Tibial nerve (tissue), 4 donors: Measurements from ENCODE around the gene PRKG1.

ENCODE experiments used
- EP300 ChIP-seq, 2 donors: sonication (generic); formaldehyde crosslinking; IDR thresholded peaks; one replicate each; pipeline ENCODE4 v1.6.1; 2017; ENCODE audit warnings: antibody characterized with exemption in 2 of 2, mild to moderate bottlenecking in 1 of 2
- POLR2A ChIP-seq, 2 donors: fragments of 450-650 bp; IDR thresholded peaks; one replicate each; pipeline ENCODE4 v1.6.1; 2017; ENCODE audit warnings: antibody characterized with exemption in 2 of 2, mild to moderate bottlenecking in 2 of 2, moderate library complexity in 2 of 2
- TF ChIP-seq, protein P1 (sequence below), 5 experiments: fragments of 200-600 bp in 3 of 5; fragments of 450-650 bp in 2 of 5; sonication (generic) in 3 of 5; IDR thresholded peaks; one replicate each; pipeline ENCODE4 v1.5.1; 2016 to 2019; ENCODE audit warnings: antibody characterized with exemption in 5 of 5, mild to moderate bottlenecking in 3 of 5, moderate library complexity in 2 of 5

DNA sequence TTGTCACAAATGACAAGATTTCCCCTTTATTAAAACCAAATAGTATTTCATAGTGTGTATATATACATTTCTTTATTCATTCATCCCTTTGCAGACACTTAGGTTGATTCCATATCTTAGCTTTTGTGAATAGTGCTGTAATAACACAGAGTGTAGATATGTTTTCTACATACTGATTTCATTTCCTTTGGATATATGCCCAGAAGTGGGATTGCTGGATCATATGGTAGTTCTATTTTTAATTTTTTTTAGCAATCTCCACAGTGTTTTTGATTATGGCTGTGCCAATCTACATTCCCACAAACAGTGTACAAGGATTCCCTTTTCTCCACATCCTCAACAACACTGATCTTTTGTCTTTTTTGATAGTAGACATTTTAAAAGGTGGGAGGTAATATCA lies 578.7 kb downstream of the PRKG1 start:
- TF ChIP-seq, protein P1, sequence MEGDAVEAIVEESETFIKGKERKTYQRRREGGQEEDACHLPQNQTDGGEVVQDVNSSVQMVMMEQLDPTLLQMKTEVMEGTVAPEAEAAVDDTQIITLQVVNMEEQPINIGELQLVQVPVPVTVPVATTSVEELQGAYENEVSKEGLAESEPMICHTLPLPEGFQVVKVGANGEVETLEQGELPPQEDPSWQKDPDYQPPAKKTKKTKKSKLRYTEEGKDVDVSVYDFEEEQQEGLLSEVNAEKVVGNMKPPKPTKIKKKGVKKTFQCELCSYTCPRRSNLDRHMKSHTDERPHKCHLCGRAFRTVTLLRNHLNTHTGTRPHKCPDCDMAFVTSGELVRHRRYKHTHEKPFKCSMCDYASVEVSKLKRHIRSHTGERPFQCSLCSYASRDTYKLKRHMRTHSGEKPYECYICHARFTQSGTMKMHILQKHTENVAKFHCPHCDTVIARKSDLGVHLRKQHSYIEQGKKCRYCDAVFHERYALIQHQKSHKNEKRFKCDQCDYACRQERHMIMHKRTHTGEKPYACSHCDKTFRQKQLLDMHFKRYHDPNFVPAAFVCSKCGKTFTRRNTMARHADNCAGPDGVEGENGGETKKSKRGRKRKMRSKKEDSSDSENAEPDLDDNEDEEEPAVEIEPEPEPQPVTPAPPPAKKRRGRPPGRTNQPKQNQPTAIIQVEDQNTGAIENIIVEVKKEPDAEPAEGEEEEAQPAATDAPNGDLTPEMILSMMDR (IDR thresholded peaks at IDR 0.05): no peak
- TF ChIP-seq POLR2A (IDR thresholded peaks at IDR 0.05) (no peak), EP300 (IDR thresholded peaks at IDR 0.05) (no peak)
